Thyroid gland (tissue), 4 donors: Measurements from ENCODE around the gene UBXN11. TPM values are rescaled to one million over a fixed set of nuclear protein-coding genes. Genes with fewer than 3 reads are reported as not detected.

Experiments
- DNase-seq, 2 donors: peaks; one replicate each; pipeline ENCODE4 v3.0.0-alpha.2; 2019
- H3K27ac ChIP-seq, 3 donors: fragments of 200-600 bp; sonication (generic); 1 replicate in 2 of 3; 2 replicates in 1 of 3; pipeline ENCODE4 v1.5.1; 2016 to 2019; ENCODE audit warnings: mild to moderate bottlenecking in 1 of 3, moderate library complexity in 1 of 3
- H3K27me3 ChIP-seq: fragments of 200-600 bp; sonication (generic); one replicate; pipeline ENCODE4 v1.5.1; 2019
- H3K36me3 ChIP-seq, 2 donors: fragments of 200-600 bp; sonication (generic); one replicate each; pipeline ENCODE4 v1.5.1; 2016 to 2019
- H3K4me1 ChIP-seq, 2 donors: fragments of 200-600 bp; sonication (generic); one replicate each; pipeline ENCODE4 v1.5.1; 2017 to 2019
- H3K4me3 ChIP-seq, 3 donors: fragments of 200-600 bp; sonication (generic); replicated peaks in 1 of 3; 1 replicate in 2 of 3; 2 replicates in 1 of 3; pipeline ENCODE4 v1.5.1; 2016; ENCODE audit warnings: mild to moderate bottlenecking in 1 of 3
- H3K9me3 ChIP-seq: fragments of 200-600 bp; sonication (generic); one replicate; pipeline ENCODE4 v1.5.1; 2017
- POLR2A ChIP-seq, 2 donors: fragments of 450-650 bp; IDR thresholded peaks; one replicate each; pipeline ENCODE4 v1.6.1; 2017; ENCODE audit warnings: antibody characterized with exemption in 2 of 2, mild to moderate bottlenecking in 2 of 2, moderate library complexity in 1 of 2
- WGBS, 2 donors: methylation state at CpG; one replicate each; pipeline ENCODE4 v1.1.5; 2017; 5-methylcytosine and 5-hydroxymethylcytosine counted together
- intact Hi-C: fragments of 100-400 bp; cut with DNase I; formaldehyde crosslinking; loops from one replicate; pipeline ENCODE4 v1.15.1; 2023
- total RNA-seq, 4 donors: library from RNA; depleted of rRNA; stranded (reverse); fragments of >200 nt; gene quantifications; one replicate each; pipeline ENCODE4 v1.2.3, GENCODE V29; 2016
- TF ChIP-seq, protein P1 (sequence below), 6 experiments: fragments of 200-600 bp in 3 of 6; fragments of 450-650 bp in 3 of 6; sonication (generic) in 3 of 6; IDR thresholded peaks; one replicate each; pipeline ENCODE4 v1.5.1; 2016 to 2019; ENCODE audit warnings: antibody characterized with exemption in 6 of 6, mild to moderate bottlenecking in 2 of 6, inconsistent platforms in 1 of 6, moderate library complexity in 1 of 6

The UBXN11 gene
- total RNA-seq, 4 donors from 2014 or later, result 23.9 to 35.4 (median 30.2) TPM

DNA sequence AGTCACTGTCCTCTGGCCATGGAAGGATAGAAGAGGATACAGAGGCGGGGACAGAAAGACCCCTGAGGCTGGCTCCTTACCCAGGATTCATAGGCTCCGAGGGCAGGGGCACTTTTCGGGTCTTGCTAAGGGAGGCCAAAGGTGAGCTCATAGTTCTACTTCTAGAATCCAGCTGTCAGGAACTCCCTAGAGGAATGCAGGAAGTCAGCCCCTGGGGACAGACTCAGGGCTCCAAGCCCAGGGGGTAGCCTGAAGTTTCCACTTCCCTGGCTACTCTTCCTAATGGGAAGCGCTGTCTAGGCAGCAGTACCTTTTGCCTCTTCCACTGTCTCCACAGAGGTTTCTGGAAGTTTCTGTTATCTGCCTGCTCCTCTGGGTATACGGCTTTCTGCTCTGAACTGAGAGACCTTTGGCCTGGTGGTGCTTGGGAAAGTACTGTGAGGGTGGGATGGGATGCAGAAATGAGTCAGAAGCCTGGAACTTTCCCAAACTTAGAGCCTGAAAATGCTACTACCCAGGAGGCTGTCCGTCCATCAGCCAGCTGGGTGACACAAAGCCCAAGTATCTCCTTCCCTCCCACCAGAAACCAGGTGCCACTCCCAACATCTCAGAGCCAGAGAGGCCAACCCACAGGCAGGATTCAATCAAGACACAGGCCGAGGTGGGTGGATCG lies 3.6 kb downstream of the UBXN11 start:
- 73 to 91% methylated on average over 6 to 8 of the region's 8 CpGs for WGBS, 2 donors
- H3K27ac ChIP-seq, result no peak overlapping the region

DNA sequence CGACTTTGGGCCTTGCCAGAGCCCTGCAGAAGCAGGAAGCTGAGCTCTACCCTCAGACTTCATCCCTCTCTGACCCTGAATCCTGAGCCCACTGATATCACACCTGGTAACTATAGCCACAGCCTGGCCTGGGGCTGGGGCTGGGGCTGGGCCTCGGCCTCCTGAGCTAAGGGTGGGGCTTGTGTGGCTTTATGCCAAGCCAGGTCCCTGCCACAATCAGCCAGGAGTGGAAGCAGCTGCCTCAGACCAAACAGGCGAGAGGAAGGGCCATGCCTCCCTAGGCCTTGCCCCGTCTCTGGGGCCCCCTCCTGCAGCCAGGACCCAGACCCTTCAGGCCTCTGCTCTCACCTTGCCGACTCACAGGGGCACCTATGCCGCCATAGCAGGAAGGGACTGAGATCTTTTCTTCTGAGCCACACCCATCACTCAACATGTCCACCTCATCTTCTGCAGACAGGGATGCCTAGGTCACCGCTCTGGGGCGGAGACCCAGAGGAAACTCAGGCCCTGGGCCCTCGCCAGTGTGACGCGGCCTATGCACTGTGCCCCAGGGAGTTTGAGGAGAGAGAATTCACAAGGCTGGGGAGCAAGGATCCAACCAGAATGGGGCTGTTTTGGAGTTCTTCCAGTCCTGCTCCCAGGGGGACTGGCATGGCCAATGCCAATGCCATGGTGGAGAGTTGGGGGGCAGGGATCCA lies 5.7 kb downstream of the UBXN11 start:
- Histone ChIP-seq H3K27ac (no peak overlapping the region), H3K9me3 (no peaks in the 10 kb centered on the region), H3K36me3 (no peaks in the 10 kb centered on the region), H3K4me1 (peaks cover 5% of the 10 kb centered on the region in 2 donors), H3K4me3 (no peak overlapping the region), H3K27me3 (no peaks in the 10 kb centered on the region)
- DNase-seq, result no peak
- TF ChIP-seq, protein P1, sequence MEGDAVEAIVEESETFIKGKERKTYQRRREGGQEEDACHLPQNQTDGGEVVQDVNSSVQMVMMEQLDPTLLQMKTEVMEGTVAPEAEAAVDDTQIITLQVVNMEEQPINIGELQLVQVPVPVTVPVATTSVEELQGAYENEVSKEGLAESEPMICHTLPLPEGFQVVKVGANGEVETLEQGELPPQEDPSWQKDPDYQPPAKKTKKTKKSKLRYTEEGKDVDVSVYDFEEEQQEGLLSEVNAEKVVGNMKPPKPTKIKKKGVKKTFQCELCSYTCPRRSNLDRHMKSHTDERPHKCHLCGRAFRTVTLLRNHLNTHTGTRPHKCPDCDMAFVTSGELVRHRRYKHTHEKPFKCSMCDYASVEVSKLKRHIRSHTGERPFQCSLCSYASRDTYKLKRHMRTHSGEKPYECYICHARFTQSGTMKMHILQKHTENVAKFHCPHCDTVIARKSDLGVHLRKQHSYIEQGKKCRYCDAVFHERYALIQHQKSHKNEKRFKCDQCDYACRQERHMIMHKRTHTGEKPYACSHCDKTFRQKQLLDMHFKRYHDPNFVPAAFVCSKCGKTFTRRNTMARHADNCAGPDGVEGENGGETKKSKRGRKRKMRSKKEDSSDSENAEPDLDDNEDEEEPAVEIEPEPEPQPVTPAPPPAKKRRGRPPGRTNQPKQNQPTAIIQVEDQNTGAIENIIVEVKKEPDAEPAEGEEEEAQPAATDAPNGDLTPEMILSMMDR (IDR thresholded peaks at IDR 0.05), result no peak
- no peak for TF ChIP-seq POLR2A (IDR thresholded peaks at IDR 0.05)
- intact Hi-C loops, result no loop called here
- 82 to 92% methylated on average over 8 to 11 of the region's 11 CpGs for WGBS, 2 donors

More for the DNA sequence above, 3.6 kb downstream of the UBXN11 start:
- Histone ChIP-seq H3K9me3 (no peaks in the 10 kb centered on the region), H3K4me1 (peaks cover 10 to 11% of the 10 kb centered on the region in 2 donors), H3K4me3 (no peak overlapping the region), H3K36me3 (no peaks in the 10 kb centered on the region), H3K27me3 (no peaks in the 10 kb centered on the region)
- TF ChIP-seq, protein P1 (IDR thresholded peaks at IDR 0.05), result no peak
- TF ChIP-seq POLR2A (IDR thresholded peaks at IDR 0.05), result no peak
- intact Hi-C loops, result no loop called here
- DNase-seq, result no peak

DNA sequence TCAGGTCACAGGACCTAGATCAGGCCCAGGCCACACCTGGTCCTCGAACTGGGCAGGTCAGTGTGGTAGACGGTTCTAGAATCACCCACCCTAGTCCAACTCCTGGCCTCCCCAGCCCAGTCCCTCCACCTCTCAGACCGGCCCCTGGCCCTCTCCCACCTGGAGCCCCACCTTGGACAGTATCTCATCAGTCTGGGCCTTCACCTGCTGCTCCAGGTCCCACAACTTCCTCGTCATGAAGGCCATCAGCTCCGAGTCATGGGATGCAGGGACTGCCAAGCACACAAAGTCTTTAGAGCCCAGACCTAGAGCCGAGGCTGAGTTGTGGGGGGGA lies 8.7 kb downstream of the UBXN11 start:
- H3K36me3 ChIP-seq, result no peaks in the 10 kb centered on the region
- intact Hi-C loops, result no loop called here
- H3K27ac ChIP-seq, result no peak overlapping the region
- DNase-seq, result no peak
- WGBS, 2 donors, result 78 to 81% methylated on average over 6 of the region's 6 CpGs
- H3K4me3 ChIP-seq, result no peak overlapping the region
- no peaks in the 10 kb centered on the region for H3K27me3 ChIP-seq
- no peaks in the 10 kb centered on the region for H3K4me1 ChIP-seq
- TF ChIP-seq POLR2A (IDR thresholded peaks at IDR 0.05), result no peak
- TF ChIP-seq, protein P1 (IDR thresholded peaks at IDR 0.05), result no peak
- H3K9me3 ChIP-seq, result no peaks in the 10 kb centered on the region

DNA sequence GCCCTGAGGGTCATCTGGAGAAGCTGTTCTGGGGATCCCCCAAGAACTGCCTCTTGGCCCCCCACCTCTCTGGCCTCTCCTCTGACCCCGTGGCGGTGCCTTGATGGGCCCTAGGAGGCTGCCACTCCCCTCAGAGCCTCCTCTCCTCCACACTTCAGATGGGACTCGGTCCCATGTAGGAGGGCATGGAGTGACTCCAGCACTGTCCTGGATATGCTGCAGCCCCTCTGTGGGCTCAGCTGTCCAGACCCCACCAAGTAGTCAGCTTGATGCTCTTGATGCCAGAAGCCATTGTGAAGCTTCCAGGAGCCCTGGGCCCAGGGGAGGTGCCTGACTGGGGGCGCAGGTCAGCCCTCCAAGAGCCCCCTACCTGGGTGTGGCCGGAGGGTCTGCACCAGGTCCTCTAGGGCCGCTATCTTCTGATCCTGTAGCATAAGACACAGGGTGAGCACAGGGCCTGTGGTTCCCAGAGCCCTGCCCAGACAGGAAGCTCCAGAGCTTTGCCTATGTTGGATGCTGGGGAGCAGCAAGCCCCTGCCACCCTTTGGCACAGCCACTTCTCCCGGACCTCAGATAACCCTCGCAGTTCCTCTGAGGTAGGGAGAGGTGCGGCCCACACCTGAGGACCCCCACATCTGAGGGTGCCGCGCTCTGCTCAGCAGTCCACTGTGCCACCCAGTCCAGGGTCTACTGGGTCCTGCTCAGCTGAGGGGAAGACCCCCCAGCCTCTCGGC lies 9.2 kb downstream of the UBXN11 start:
- Histone ChIP-seq H3K4me3 (no peak overlapping the region), H3K27ac (no peak overlapping the region), H3K27me3 (no peaks in the 10 kb centered on the region), H3K36me3 (no peaks in the 10 kb centered on the region), H3K9me3 (no peaks in the 10 kb centered on the region), H3K4me1 (no peaks in the 10 kb centered on the region)
- WGBS, 2 donors, result 92 to 98% methylated on average over 7 of the region's 12 CpGs
- intact Hi-C loops, result no loop called here
- TF ChIP-seq, protein P1 (IDR thresholded peaks at IDR 0.05), result no peak
- no peak for TF ChIP-seq POLR2A (IDR thresholded peaks at IDR 0.05)
- no peak for DNase-seq
